HG02678 (cell line): ENCODE data around the gene NPB.

ENCODE experiments used
- ATAC-seq: cut with Tn5 transposase; IDR thresholded peaks from one replicate; pipeline ENCODE4 v1.9.1; 2021; ENCODE audit warnings: mild to moderate bottlenecking, moderate library complexity; ENCODE audit not compliant: unreplicated experiment

The NPB gene

GRCh38 chr17:81869221-81870130, 32.6 kb upstream of the NPB start:
- ATAC-seq = no peak

GRCh38 chr17:81870131-81870980, 31.7 kb upstream of the NPB start:
- no peak for ATAC-seq

- ATAC-seq = peak; percentile 25
Observed at GRCh38 chr17:81870981-81871386, 31.1 kb upstream of the NPB start, which contains the start of gene ARHGDIA. TSS of gene ARHGDIA (minus strand) at chr17:81871337. CDS start at chr17:81869930, 1,407 bp downstream.

- peak; percentile 56 for ATAC-seq
Observed at GRCh38 chr17:81871387-81872230, 30.4 kb upstream of the NPB start.

GRCh38 chr17:81877569-81877968, 24.5 kb upstream of the NPB start:
- ATAC-seq = no peak

- no peak for ATAC-seq
Observed at GRCh38 chr17:81878294-81878693, 23.7 kb upstream of the NPB start.

- ATAC-seq = no peak
Observed at GRCh38 chr17:81879121-81879520, 22.9 kb upstream of the NPB start.

GRCh38 chr17:81884520-81884919, 17.5 kb upstream of the NPB start:
- no peak for ATAC-seq

GRCh38 chr17:81884968-81885367, 17.1 kb upstream of the NPB start:
- ATAC-seq = no peak

- ATAC-seq = no peak
Observed at GRCh38 chr17:81885454-81885853, 16.6 kb upstream of the NPB start.

GRCh38 chr17:81885869-81886548, 16.0 kb upstream of the NPB start:
- ATAC-seq = no peak

- ATAC-seq = no peak
Observed at GRCh38 chr17:81888105-81888987, 13.7 kb upstream of the NPB start.

- ATAC-seq = no peak
Observed at GRCh38 chr17:81888988-81889595, 12.9 kb upstream of the NPB start.

- ATAC-seq = no peak
Observed at GRCh38 chr17:81889602-81890001, 12.4 kb upstream of the NPB start.

GRCh38 chr17:81890447-81891302, 11.4 kb upstream of the NPB start:
- peak; percentile 14 for ATAC-seq

- no peak for ATAC-seq
Observed at GRCh38 chr17:81891303-81891552, 10.8 kb upstream of the NPB start.

- ATAC-seq = no peak
Observed at GRCh38 chr17:81895400-81895799, 6.6 kb upstream of the NPB start.
